Psoas muscle (tissue), 8 donors: Measurements from ENCODE around the gene LHPP. TPM values are rescaled to one million over a fixed set of nuclear protein-coding genes. Genes with fewer than 3 reads are reported as not detected.
A peak's percentile ranks its signal among the peaks of the same experiment; 100 is the strongest.

Source experiments
- ATAC-seq, 4 donors: fragments of 200-7000 bp; cut with Tn5 transposase; one replicate each; pipeline ENCODE4 v1.9.1; 2020; ENCODE audit warnings: moderate library complexity in 3 of 4, mild to moderate bottlenecking in 2 of 4
- DNase-seq, 2 donors: peaks; one replicate each; pipeline ENCODE4 v3.0.0-alpha.2; 2020
- H3K27ac ChIP-seq: fragments of 200-600 bp; one replicate; pipeline ENCODE4 v1.8.0; 2022
- H3K27me3 ChIP-seq, 3 donors: fragments of 200-600 bp in 1 of 3; one replicate each; pipeline versions ENCODE4 v1.6.1 to v1.8.0; 2013 to 2022; ENCODE audit warnings: low read length in 2 of 3, mild to moderate bottlenecking in 2 of 3, moderate library complexity in 1 of 3; ENCODE audit not compliant: insufficient read depth in 3 of 3
- H3K36me3 ChIP-seq, 2 donors: fragments of 200-600 bp in 1 of 2; one replicate each; pipeline versions ENCODE4 v1.6.1 to v1.8.0; 2013 to 2022; ENCODE audit warnings: low read depth in 1 of 2, mild to moderate bottlenecking in 1 of 2, moderate library complexity in 1 of 2; ENCODE audit not compliant: insufficient read depth in 1 of 2
- H3K4me1 ChIP-seq: fragments of 200-600 bp; one replicate; pipeline ENCODE4 v1.8.0; 2022
- H3K4me3 ChIP-seq: fragments of 200-600 bp; one replicate; pipeline ENCODE4 v1.8.0; 2022; ENCODE audit warnings: mild to moderate bottlenecking
- H3K9me3 ChIP-seq: fragments of 200-600 bp; one replicate; pipeline ENCODE4 v1.8.0; 2022
- WGBS, 3 donors: extraction: QIAGEN DNeasy Blood & Tissue Kit; methylation state at CpG; one replicate each; pipeline versions ENCODE4 v1.1.6 to v1.1.7; 2013; 5-methylcytosine and 5-hydroxymethylcytosine counted together
- intact Hi-C, 2 donors: fragments of 100-400 bp; cut with DNase I; formaldehyde crosslinking; loops; one replicate each; pipeline versions ENCODE4 v1.11.0 to v1.14.2; 2022
- polyA plus RNA-seq, 3 donors: library from polyadenylated mRNA; stranded (reverse); fragments of 200-250 nt; gene quantifications; one replicate each; pipeline ENCODE4 v1.2.3, GENCODE V29; 2013
- total RNA-seq, 4 donors: library from RNA; stranded (reverse); fragmentation: NEBNext Ultra II Directional in 2 of 4; extraction: Animal tissue kit (Norgen Biotek cat#: 25700) in 2 of 4; gene quantifications; one replicate each; pipeline versions ENCODE4 v1.2.1 to v1.2.4, GENCODE V29; 2021 to 2023
- TF ChIP-seq, protein P1 (sequence below): fragments of 200-600 bp; IDR thresholded peaks from one replicate; pipeline ENCODE4 v1.8.0; 2022; ENCODE audit warnings: antibody characterized with exemption
- donor health status: healthy with polysubstance abuse.
- donor health status: DM: no; HTN: no; CAD: no; lungs with moderate emphysema.
- donor health status: Bipolar disorder and iron deficiency.
- donor health status: healthy.
- donor health status: DM: yes; HTN: yes; CAD: no.
- donor health status: DM: no; HTN: no; CAD: no.
- donor health status: DM: no; HTN: no; CAD: no.
- donor health status: DM: yes; HTN: yes; CAD: no.

LHPP gene
- total and polyA plus RNA-seq, 7 donors, result 4.7 to 12.8 (median 6.1) TPM

GRCh38 chr10:124624006-124624405, 162.4 kb downstream of the LHPP start:
- 84 to 94% (median 87%) methylated on average over 13 of the region's 13 CpGs for WGBS, 3 donors
- H3K27ac ChIP-seq, result peak overlapping the region; percentile 67
- TF ChIP-seq, protein P1, sequence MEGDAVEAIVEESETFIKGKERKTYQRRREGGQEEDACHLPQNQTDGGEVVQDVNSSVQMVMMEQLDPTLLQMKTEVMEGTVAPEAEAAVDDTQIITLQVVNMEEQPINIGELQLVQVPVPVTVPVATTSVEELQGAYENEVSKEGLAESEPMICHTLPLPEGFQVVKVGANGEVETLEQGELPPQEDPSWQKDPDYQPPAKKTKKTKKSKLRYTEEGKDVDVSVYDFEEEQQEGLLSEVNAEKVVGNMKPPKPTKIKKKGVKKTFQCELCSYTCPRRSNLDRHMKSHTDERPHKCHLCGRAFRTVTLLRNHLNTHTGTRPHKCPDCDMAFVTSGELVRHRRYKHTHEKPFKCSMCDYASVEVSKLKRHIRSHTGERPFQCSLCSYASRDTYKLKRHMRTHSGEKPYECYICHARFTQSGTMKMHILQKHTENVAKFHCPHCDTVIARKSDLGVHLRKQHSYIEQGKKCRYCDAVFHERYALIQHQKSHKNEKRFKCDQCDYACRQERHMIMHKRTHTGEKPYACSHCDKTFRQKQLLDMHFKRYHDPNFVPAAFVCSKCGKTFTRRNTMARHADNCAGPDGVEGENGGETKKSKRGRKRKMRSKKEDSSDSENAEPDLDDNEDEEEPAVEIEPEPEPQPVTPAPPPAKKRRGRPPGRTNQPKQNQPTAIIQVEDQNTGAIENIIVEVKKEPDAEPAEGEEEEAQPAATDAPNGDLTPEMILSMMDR, result no peak

DNA sequence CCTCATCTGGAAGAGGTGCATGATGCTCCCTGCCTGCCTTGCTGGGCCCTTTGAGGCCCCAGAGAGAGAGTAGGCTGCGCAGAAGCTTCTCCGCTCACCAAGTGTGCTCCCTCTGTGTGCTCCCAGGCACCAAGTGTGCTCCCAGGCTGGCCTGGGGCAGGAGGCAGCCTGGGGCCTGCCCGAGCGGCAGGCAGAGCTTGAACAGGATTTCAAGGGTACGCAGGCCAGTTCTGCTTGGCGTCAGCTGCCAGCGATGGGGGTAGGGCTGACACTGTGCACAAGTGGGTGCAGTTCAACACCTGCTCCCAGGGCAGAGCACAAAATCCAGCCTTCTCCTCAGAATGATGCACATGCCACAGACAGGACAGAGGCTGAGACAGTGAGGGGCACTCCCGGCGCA, 162.8 kb downstream of the LHPP start:
- no peaks in the 10 kb centered on the region for H3K27me3 ChIP-seq
- no peak overlapping the region for H3K4me3 ChIP-seq
- WGBS, 3 donors, result 40 to 64% (median 49%) methylated on average over 9 of the region's 9 CpGs
- intact Hi-C loops, result no loop called here
- H3K27ac ChIP-seq, result peak overlapping the region; percentile 67
- no peaks in the 10 kb centered on the region for H3K9me3 ChIP-seq
- ATAC-seq (peak; percentile 3 to 33 (median 15)), DNase-seq (no peak)
- TF ChIP-seq, protein P1, result no peak
- H3K36me3 ChIP-seq, result no peaks in the 10 kb centered on the region
- H3K4me1 ChIP-seq, result peaks cover 77% of the 10 kb centered on the region

More at GRCh38 chr10:124624006-124624405, 162.4 kb downstream of the LHPP start:
- H3K9me3 ChIP-seq, result no peaks in the 10 kb centered on the region
- no peak overlapping the region for H3K4me3 ChIP-seq
- no peaks in the 10 kb centered on the region for H3K36me3 ChIP-seq
- peaks cover 73% of the 10 kb centered on the region for H3K4me1 ChIP-seq
- ATAC-seq (no peak), DNase-seq (no peak)
- no peaks in the 10 kb centered on the region for H3K27me3 ChIP-seq
- intact Hi-C loops, result no loop called here

DNA sequence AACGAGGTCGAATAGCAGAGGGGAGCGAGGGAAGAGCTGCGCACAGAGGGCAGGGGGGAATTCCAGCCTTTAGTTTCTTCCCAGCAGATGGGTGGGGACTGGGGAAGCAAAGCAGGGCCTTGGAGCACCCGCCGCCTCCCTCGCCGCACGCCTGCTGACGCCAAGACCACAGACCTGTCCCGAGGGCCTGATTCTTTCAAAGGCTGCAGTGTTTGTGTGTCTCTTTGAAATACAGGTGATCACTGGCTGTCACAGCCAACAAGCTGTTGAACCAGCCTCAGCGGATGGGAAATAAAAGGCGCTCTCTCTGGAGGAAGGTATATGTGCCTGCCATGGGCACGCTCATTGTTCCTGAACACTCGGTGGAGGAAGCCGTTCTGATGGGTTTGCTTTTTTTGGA, 163.3 kb downstream of the LHPP start:
- intact Hi-C loops, result loop anchor here in 1 of 2 donors (5.0 kb wide), 1 partner anchor 93 kb away; no protein-coding TSS in a partner anchor
- peaks cover 81% of the 10 kb centered on the region for H3K4me1 ChIP-seq
- H3K27ac ChIP-seq, result peak overlapping the region; percentile 54
- TF ChIP-seq, protein P1, result no peak
- DNase-seq (no peak), ATAC-seq (no peak)
- 79 to 84% (median 83%) methylated on average over 16 of the region's 16 CpGs for WGBS, 3 donors
- no peaks in the 10 kb centered on the region for H3K9me3 ChIP-seq
- no peaks in the 10 kb centered on the region for H3K36me3 ChIP-seq
- no peaks in the 10 kb centered on the region for H3K27me3 ChIP-seq
- H3K4me3 ChIP-seq, result no peak overlapping the region

DNA sequence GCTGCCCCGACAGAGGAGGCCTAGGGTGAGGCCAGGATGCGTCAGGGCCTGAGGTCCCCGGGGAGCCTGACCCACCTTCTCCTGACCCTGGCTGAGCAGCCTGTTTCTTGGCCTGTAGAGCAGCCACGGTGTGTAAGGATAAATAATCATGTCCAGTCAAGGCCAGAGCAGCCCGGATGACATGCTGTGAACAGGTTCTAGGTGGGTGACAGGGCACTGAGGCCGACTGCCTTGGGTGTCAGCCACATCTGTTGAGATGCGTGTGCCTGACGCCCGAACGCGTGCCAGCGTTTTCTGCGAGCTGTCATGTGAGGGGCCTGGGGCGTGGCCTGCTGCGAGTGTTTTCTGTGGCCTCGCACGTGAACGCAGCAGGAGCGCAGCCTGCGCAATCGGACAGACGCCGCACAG, 164.2 kb downstream of the LHPP start:
- H3K9me3 ChIP-seq, result no peaks in the 10 kb centered on the region
- peaks cover 85% of the 10 kb centered on the region for H3K4me1 ChIP-seq
- no peaks in the 10 kb centered on the region for H3K36me3 ChIP-seq
- H3K27ac ChIP-seq, result peak overlapping the region; percentile 54
- DNase-seq, result peak in 1 of 2 donors; percentile 93
- intact Hi-C loops, result loop anchor here in 1 of 2 donors (5.0 kb wide), 1 partner anchor 94 kb away; no protein-coding TSS in a partner anchor
- TF ChIP-seq, protein P1, result no peak
- no peak overlapping the region for H3K4me3 ChIP-seq
- no peaks in the 10 kb centered on the region for H3K27me3 ChIP-seq
- 52 to 72% (median 57%) methylated on average over 23 of the region's 23 CpGs for WGBS, 3 donors
- ATAC-seq, result peak; percentile 31 to 80 (median 52)
